ENCODE measurements around the gene BBLN. TPM values are rescaled to one million over a fixed set of nuclear protein-coding genes. Genes with fewer than 3 reads are reported as not detected.

BBLN gene
- polyA plus RNA-seq, 2 donors = 77.5 to 104 TPM

GRCh38 chr9:128202648-128203023 lies 42.6 kb downstream of the BBLN start:
- peaks cover 0 to 5% of the 10 kb centered on the region in 2 donors for H3K27me3 ChIP-seq (ENCODE audit: control insufficient read depth in 1 of 2, insufficient read depth in 2 of 2, low read length in 2 of 2)
- no peaks in the 10 kb centered on the region for H3K9me3 ChIP-seq (ENCODE audit: control insufficient read depth in 2 of 2, insufficient read depth in 1 of 2, low read depth in 1 of 2, low read length in 1 of 2)
- H3K4me3 ChIP-seq (ENCODE audit: low read depth in 1 of 2, low read length in 2 of 2) = no peak overlapping the region
- H3K4me1 ChIP-seq (ENCODE audit: control insufficient read depth in 2 of 2, insufficient read depth in 2 of 2, low read length in 1 of 2) = peaks cover 6 to 8% of the 10 kb centered on the region in 2 donors
- no peaks in the 10 kb centered on the region for H3K36me3 ChIP-seq (ENCODE audit: control insufficient read depth in 2 of 2, insufficient read depth in 2 of 2, low read length in 1 of 2)
- H3K27ac ChIP-seq (ENCODE audit: low read depth in 2 of 2, low read length in 1 of 2) = no peak overlapping the region
- WGBS, 2 donors = 19 to 24% methylated on average over 2 of the region's 2 CpGs

- Histone ChIP-seq H3K27ac (ENCODE audit: low read depth in 2 of 2, low read length in 1 of 2) (peak within 1 kb of the TSS in 1 of 2 donors; percentile 27), H3K27me3 (ENCODE audit: control insufficient read depth in 1 of 2, insufficient read depth in 2 of 2, low read length in 2 of 2) (peaks cover 0 to 5% of the 10 kb centered on the region in 2 donors), H3K4me1 (ENCODE audit: control insufficient read depth in 2 of 2, insufficient read depth in 2 of 2, low read length in 1 of 2) (peaks cover 6 to 8% of the 10 kb centered on the region in 2 donors), H3K4me3 (ENCODE audit: low read depth in 1 of 2, low read length in 2 of 2) (peak within 1 kb of the TSS; percentile 54 to 61), H3K9me3 (ENCODE audit: control insufficient read depth in 2 of 2, insufficient read depth in 1 of 2, low read depth in 1 of 2, low read length in 1 of 2) (no peaks in the 10 kb centered on the region), H3K36me3 (ENCODE audit: control insufficient read depth in 2 of 2, insufficient read depth in 2 of 2, low read length in 1 of 2) (no peaks in the 10 kb centered on the region)
- WGBS, 2 donors = 1% methylated on average over 58 to 72 of the region's 72 CpGs
These were observed 43.1 kb downstream of the BBLN start, which contains the start of gene DNM1 for GRCh38 chr9:128203024-128203706. Gene DNM1 (plus strand): TSS chr9:128203379. CDS start chr9:128203471, 92 bp downstream.

- 1 to 3% methylated on average over 62 to 67 of the region's 67 CpGs for WGBS, 2 donors
- Histone ChIP-seq H3K9me3 (ENCODE audit: control insufficient read depth in 2 of 2, insufficient read depth in 1 of 2, low read depth in 1 of 2, low read length in 1 of 2) (no peaks in the 10 kb centered on the region), H3K4me1 (ENCODE audit: control insufficient read depth in 2 of 2, insufficient read depth in 2 of 2, low read length in 1 of 2) (peaks cover 6 to 8% of the 10 kb centered on the region in 2 donors), H3K27me3 (ENCODE audit: control insufficient read depth in 1 of 2, insufficient read depth in 2 of 2, low read length in 2 of 2) (peaks cover 0 to 5% of the 10 kb centered on the region in 2 donors), H3K4me3 (ENCODE audit: low read depth in 1 of 2, low read length in 2 of 2) (peak overlapping the region; percentile 54 to 61), H3K36me3 (ENCODE audit: control insufficient read depth in 2 of 2, insufficient read depth in 2 of 2, low read length in 1 of 2) (no peaks in the 10 kb centered on the region), H3K27ac (ENCODE audit: low read depth in 2 of 2, low read length in 1 of 2) (peak overlapping the region in 1 of 2 donors; percentile 28)
These were observed 43.9 kb downstream of the BBLN start for GRCh38 chr9:128203707-128204551.

- no peaks in the 10 kb centered on the region for H3K36me3 ChIP-seq (ENCODE audit: control insufficient read depth in 2 of 2, insufficient read depth in 2 of 2, low read length in 1 of 2)
- H3K4me3 ChIP-seq (ENCODE audit: low read depth in 1 of 2, low read length in 2 of 2) = no peak overlapping the region
- peaks cover 6 to 8% of the 10 kb centered on the region in 2 donors for H3K4me1 ChIP-seq (ENCODE audit: control insufficient read depth in 2 of 2, insufficient read depth in 2 of 2, low read length in 1 of 2)
- no peaks in the 10 kb centered on the region for H3K9me3 ChIP-seq (ENCODE audit: control insufficient read depth in 2 of 2, insufficient read depth in 1 of 2, low read depth in 1 of 2, low read length in 1 of 2)
- WGBS, 2 donors = 81 to 86% methylated on average over 7 of the region's 7 CpGs
- H3K27me3 ChIP-seq (ENCODE audit: control insufficient read depth in 1 of 2, insufficient read depth in 2 of 2, low read length in 2 of 2) = peaks cover 0 to 5% of the 10 kb centered on the region in 2 donors
- no peak overlapping the region for H3K27ac ChIP-seq (ENCODE audit: low read depth in 2 of 2, low read length in 1 of 2)
These were observed 44.8 kb downstream of the BBLN start for GRCh38 chr9:128204858-128205257.

- H3K27ac ChIP-seq (ENCODE audit: low read depth in 2 of 2, low read length in 1 of 2) = no peak overlapping the region
- no peaks in the 10 kb centered on the region for H3K9me3 ChIP-seq (ENCODE audit: control insufficient read depth in 2 of 2, insufficient read depth in 1 of 2, low read depth in 1 of 2, low read length in 1 of 2)
- no peak overlapping the region for H3K4me3 ChIP-seq (ENCODE audit: low read depth in 1 of 2, low read length in 2 of 2)
- no peaks in the 10 kb centered on the region for H3K36me3 ChIP-seq (ENCODE audit: control insufficient read depth in 2 of 2, insufficient read depth in 2 of 2, low read length in 1 of 2)
- peaks cover 6 to 8% of the 10 kb centered on the region in 2 donors for H3K4me1 ChIP-seq (ENCODE audit: control insufficient read depth in 2 of 2, insufficient read depth in 2 of 2, low read length in 1 of 2)
- WGBS, 2 donors = 81 to 83% methylated on average over 16 of the region's 16 CpGs
- H3K27me3 ChIP-seq (ENCODE audit: control insufficient read depth in 1 of 2, insufficient read depth in 2 of 2, low read length in 2 of 2) = peaks cover 0 to 5% of the 10 kb centered on the region in 2 donors
These were observed 45.4 kb downstream of the BBLN start for GRCh38 chr9:128205296-128205944.

- no peak overlapping the region for H3K27ac ChIP-seq (ENCODE audit: low read depth in 2 of 2, low read length in 1 of 2)
These were observed 46.4 kb downstream of the BBLN start for GRCh38 chr9:128206484-128206883.

GRCh38 chr9:128206916-128207910 lies 47.1 kb downstream of the BBLN start:
- Histone ChIP-seq H3K27me3 (ENCODE audit: control insufficient read depth in 1 of 2, insufficient read depth in 2 of 2, low read length in 2 of 2) (peaks cover 0 to 5% of the 10 kb centered on the region in 2 donors), H3K9me3 (ENCODE audit: control insufficient read depth in 2 of 2, insufficient read depth in 1 of 2, low read depth in 1 of 2, low read length in 1 of 2) (no peaks in the 10 kb centered on the region), H3K36me3 (ENCODE audit: control insufficient read depth in 2 of 2, insufficient read depth in 2 of 2, low read length in 1 of 2) (no peaks in the 10 kb centered on the region), H3K27ac (ENCODE audit: low read depth in 2 of 2, low read length in 1 of 2) (no peak overlapping the region), H3K4me1 (ENCODE audit: control insufficient read depth in 2 of 2, insufficient read depth in 2 of 2, low read length in 1 of 2) (peaks cover 6 to 8% of the 10 kb centered on the region in 2 donors), H3K4me3 (ENCODE audit: low read depth in 1 of 2, low read length in 2 of 2) (no peak overlapping the region)
- WGBS, 2 donors = 75 to 76% methylated on average over 15 of the region's 15 CpGs

More at GRCh38 chr9:128206484-128206883, 46.4 kb downstream of the BBLN start:
- peaks cover 0 to 5% of the 10 kb centered on the region in 2 donors for H3K27me3 ChIP-seq (ENCODE audit: control insufficient read depth in 1 of 2, insufficient read depth in 2 of 2, low read length in 2 of 2)
- no peaks in the 10 kb centered on the region for H3K36me3 ChIP-seq (ENCODE audit: control insufficient read depth in 2 of 2, insufficient read depth in 2 of 2, low read length in 1 of 2)
- 79 to 87% methylated on average over 3 of the region's 3 CpGs for WGBS, 2 donors
- no peak overlapping the region for H3K4me3 ChIP-seq (ENCODE audit: low read depth in 1 of 2, low read length in 2 of 2)
- peaks cover 6 to 8% of the 10 kb centered on the region in 2 donors for H3K4me1 ChIP-seq (ENCODE audit: control insufficient read depth in 2 of 2, insufficient read depth in 2 of 2, low read length in 1 of 2)
- H3K9me3 ChIP-seq (ENCODE audit: control insufficient read depth in 2 of 2, insufficient read depth in 1 of 2, low read depth in 1 of 2, low read length in 1 of 2) = no peaks in the 10 kb centered on the region

- H3K4me1 ChIP-seq (ENCODE audit: control insufficient read depth in 2 of 2, insufficient read depth in 2 of 2, low read length in 1 of 2) = peaks cover 6 to 8% of the 10 kb centered on the region in 2 donors
- 58 to 76% methylated on average over 7 of the region's 7 CpGs for WGBS, 2 donors
- H3K4me3 ChIP-seq (ENCODE audit: low read depth in 1 of 2, low read length in 2 of 2) = no peak overlapping the region
- H3K36me3 ChIP-seq (ENCODE audit: control insufficient read depth in 2 of 2, insufficient read depth in 2 of 2, low read length in 1 of 2) = no peaks in the 10 kb centered on the region
- no peaks in the 10 kb centered on the region for H3K9me3 ChIP-seq (ENCODE audit: control insufficient read depth in 2 of 2, insufficient read depth in 1 of 2, low read depth in 1 of 2, low read length in 1 of 2)
- no peak overlapping the region for H3K27ac ChIP-seq (ENCODE audit: low read depth in 2 of 2, low read length in 1 of 2)
- H3K27me3 ChIP-seq (ENCODE audit: control insufficient read depth in 1 of 2, insufficient read depth in 2 of 2, low read length in 2 of 2) = peaks cover 0 to 5% of the 10 kb centered on the region in 2 donors
These were observed 48.3 kb downstream of the BBLN start for GRCh38 chr9:128208386-128208785.
